Measurements from ENCODE around the gene PLCE1.
"Not testable (repeated sequence)": the region's sequence is repeated elsewhere in the genome, so short reads cannot be mapped to it uniquely, and the experiment has no call there.

PLCE1 gene

DNA sequence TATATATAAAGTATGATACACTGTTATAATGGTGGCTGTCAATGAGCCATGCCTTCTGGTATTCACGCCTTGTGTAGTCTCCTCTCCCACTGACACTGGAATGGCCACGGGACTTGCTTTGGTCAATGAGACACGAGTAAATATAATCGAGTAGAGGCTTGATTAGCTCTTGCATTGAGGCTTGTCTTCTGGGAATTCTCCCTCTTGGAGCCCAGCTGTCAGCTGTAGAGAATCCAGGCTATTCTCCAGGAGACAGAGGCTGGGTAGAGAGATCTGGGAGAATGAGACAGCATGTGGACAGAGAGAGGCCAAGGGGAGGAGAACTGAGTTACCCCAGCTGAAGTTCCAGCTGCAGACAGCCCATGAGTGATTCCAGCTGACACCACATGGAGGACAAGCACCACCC is 25.2 kb upstream of the PLCE1 start:
- in situ Hi-C loops (cut with MboI; ENCODE audit: low pct_unique_long_range_greater_than_20kb, low sequenced_read_pairs, unreplicated experiment), result no loop called here
- no peak for DNase-seq (ENCODE audit: low spot score)
- TF ChIP-seq, protein P1, sequence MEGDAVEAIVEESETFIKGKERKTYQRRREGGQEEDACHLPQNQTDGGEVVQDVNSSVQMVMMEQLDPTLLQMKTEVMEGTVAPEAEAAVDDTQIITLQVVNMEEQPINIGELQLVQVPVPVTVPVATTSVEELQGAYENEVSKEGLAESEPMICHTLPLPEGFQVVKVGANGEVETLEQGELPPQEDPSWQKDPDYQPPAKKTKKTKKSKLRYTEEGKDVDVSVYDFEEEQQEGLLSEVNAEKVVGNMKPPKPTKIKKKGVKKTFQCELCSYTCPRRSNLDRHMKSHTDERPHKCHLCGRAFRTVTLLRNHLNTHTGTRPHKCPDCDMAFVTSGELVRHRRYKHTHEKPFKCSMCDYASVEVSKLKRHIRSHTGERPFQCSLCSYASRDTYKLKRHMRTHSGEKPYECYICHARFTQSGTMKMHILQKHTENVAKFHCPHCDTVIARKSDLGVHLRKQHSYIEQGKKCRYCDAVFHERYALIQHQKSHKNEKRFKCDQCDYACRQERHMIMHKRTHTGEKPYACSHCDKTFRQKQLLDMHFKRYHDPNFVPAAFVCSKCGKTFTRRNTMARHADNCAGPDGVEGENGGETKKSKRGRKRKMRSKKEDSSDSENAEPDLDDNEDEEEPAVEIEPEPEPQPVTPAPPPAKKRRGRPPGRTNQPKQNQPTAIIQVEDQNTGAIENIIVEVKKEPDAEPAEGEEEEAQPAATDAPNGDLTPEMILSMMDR (IDR thresholded peaks at IDR 0.05; ENCODE audit: extremely low read depth, insufficient read depth, missing control alignments), result no peak

DNA sequence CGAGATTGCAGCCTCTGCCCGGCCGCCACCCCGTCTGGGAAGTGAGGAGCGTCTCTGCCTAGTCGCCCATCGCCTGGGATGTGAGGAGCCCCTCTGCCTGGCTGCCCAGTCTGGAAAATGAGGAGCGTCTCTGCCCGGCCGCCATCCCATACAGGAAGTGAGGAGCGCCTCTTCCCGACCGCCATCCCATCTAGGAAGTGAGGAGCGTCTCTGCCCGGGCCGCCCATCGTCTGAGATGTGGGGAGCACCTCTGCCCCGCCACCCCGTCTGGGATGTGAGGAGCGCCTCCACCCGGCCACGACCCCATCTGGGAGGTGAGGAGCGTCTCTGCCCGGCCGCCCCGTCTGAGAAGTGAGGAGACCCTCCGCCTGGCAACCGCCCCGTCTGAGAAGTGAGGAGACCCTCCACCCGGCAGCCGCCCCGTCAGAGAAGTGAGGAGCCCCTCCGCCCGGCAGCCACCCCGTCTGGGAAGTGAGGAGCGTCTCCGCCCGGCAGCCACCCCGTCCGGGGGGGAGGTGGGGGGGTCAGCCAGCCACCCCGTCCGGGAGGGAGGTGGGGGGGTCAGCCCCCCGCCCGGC is 23.2 kb upstream of the PLCE1 start:
- in situ Hi-C loops (cut with MboI; ENCODE audit: low pct_unique_long_range_greater_than_20kb, low sequenced_read_pairs, unreplicated experiment); DNase-seq (ENCODE audit: low spot score): not testable (repeated sequence)

DNA sequence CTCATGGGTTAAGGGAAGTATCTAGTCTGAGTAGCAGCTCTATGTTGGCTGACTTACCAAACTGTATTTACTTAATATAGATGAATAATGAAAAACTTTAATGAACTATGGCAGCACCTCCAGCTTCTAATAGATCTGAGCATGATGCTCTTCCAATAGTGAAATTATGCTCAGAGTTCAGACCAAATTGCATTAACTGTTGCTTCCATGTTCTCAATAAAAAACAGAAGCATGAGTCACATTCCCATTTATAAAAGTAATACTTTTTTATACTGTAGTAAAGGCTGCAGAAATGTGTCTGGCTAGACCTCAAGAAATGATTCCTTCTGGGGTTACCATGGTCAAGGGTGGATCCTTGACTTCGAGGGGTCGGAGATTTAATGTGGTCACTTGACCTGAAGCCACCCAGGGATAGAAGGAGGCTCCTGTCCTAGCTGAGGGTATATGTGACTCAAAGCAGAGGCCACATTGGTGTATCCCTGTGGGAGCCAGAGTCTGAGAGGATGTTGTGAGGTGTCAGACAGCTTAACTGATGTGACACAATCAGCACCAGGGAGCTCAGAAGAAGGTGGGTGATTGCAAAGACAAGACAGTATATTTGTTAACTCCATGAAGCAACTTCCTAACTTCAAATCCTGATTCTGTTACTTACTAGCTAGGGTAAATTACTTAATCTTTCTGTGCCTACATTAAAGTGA is 19.8 kb upstream of the PLCE1 start:
- in situ Hi-C loops (cut with MboI; ENCODE audit: low pct_unique_long_range_greater_than_20kb, low sequenced_read_pairs, unreplicated experiment), result no loop called here
- TF ChIP-seq, protein P1 (IDR thresholded peaks at IDR 0.05; ENCODE audit: extremely low read depth, insufficient read depth, missing control alignments), result no peak
- no peak for DNase-seq (ENCODE audit: low spot score)

DNA sequence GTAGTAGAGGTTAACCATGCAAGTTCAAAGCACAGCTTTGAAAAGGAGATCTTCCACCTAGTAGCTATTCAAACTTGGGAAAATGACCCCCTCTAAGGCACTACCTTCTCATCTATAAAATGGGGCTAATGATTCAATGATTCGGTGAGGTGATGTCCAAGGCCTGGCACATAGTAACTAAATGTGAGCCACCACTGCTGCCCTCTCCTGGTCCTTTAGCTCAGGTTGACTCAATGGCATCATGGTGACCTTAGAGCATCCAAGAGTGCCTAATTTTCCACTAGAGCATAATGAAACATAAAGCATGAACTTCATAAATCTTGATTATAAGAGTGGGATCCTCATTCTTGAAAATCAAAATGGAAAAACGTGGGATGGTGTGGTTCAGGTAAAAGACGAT is 16.3 kb upstream of the PLCE1 start:
- in situ Hi-C loops (cut with MboI; ENCODE audit: low pct_unique_long_range_greater_than_20kb, low sequenced_read_pairs, unreplicated experiment), result no loop called here
- DNase-seq (ENCODE audit: low spot score), result no peak
- TF ChIP-seq, protein P1 (IDR thresholded peaks at IDR 0.05; ENCODE audit: extremely low read depth, insufficient read depth, missing control alignments), result peak; percentile 13

DNA sequence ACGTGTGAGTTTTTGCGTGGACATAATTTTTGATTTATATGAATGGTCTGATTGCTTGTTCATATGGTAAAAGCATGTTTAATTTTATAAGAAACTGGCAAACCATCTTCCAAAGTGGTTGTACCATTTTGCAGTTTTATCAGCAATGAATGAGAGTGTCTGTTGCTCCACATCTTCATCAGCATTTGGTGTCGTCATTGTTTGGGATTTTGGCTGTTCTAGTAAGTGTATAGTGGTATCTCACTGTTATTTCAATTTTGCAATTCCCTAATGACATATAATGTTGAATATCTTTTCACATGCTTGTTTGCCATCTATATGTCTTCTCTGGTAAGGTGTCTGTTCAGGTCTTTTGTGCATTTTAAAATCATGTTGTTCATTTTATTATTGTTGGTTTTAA is 13.2 kb upstream of the PLCE1 start:
- in situ Hi-C loops (cut with MboI; ENCODE audit: low pct_unique_long_range_greater_than_20kb, low sequenced_read_pairs, unreplicated experiment), result no loop called here
- TF ChIP-seq, protein P1 (IDR thresholded peaks at IDR 0.05; ENCODE audit: extremely low read depth, insufficient read depth, missing control alignments), result no peak
- no peak for DNase-seq (ENCODE audit: low spot score)

DNA sequence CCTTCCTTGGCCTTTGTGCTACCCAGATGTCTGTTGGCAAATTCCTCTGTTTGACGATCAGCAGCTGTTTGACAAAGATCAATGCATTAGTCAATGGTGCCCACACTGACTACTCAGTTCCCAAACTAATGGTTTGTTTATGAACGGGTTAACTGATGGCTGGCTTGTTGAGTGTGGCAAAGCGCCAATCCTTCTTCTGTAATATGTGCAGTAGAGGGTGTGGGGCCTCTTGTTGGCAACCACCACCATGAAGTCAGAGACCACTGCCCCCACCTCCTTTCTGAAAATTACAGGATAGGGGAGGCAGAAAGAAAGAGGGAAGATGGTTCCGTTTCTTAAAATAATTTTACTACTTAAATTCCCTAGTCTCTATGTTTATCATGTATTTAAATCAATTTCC is 2.6 kb upstream of the PLCE1 start:
- in situ Hi-C loops (cut with MboI; ENCODE audit: low pct_unique_long_range_greater_than_20kb, low sequenced_read_pairs, unreplicated experiment), result no loop called here
- TF ChIP-seq, protein P1 (IDR thresholded peaks at IDR 0.05; ENCODE audit: extremely low read depth, insufficient read depth, missing control alignments), result no peak
- no peak for DNase-seq (ENCODE audit: low spot score)

DNA sequence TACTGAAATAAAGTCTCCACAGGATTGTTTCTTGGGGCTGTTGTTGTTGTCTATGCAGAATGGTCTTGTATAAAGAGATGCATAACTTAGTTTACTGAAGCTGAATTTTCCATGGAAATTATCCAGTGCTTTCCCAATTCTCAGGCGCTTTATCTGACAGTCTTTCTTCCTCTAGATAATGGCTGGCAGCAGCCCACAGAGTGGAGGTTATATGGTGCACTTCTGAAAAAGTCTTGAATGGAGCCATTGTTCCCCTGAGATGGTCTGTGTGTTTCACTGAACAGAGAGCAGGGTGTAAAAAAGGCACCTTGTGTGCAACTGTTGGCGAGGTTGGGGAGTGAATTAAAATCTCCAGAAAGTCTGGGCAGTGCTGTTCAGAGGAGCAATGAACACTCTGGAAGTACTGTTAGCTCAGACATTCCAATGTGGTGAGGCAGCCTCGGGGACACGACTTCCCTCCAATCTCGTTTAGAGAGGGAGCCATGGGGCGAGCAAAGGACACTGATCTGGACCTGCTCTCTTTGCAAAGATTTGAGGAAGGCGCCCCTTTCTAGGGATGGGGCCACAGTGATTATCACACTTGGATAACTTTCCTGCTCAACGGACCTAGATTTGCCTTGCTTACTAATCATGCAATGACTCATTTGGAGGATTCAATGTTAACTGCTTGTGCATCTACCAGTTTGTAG is 2.0 kb upstream of the PLCE1 start:
- TF ChIP-seq, protein P1 (IDR thresholded peaks at IDR 0.05; ENCODE audit: extremely low read depth, insufficient read depth, missing control alignments), result no peak
- in situ Hi-C loops (cut with MboI; ENCODE audit: low pct_unique_long_range_greater_than_20kb, low sequenced_read_pairs, unreplicated experiment), result no loop called here
- DNase-seq (ENCODE audit: low spot score), result no peak
